ENCODE results near the gene ENDOD1. TPM values are rescaled to one million over a fixed set of nuclear protein-coding genes. Genes with fewer than 3 reads are reported as not detected.

Gene ENDOD1
- total and polyA plus RNA-seq, 2 experiments from 2014 or later = 0.76 to 4.0 TPM

GRCh38 chr11:95074792-95075563 is 14.7 kb upstream of the ENDOD1 start:
- DNase-seq (ENCODE audit: low spot score) = no peak

More at GRCh38 chr11:95074792-95075563, 14.7 kb upstream of the ENDOD1 start:
- Mint-ChIP-seq H3K4me3 (no peak overlapping the region), H3K27me3 (ENCODE audit: insufficient read depth, low read depth, poor library complexity) (peaks cover under 1% of the 10 kb centered on the region), H3K27ac (no peak overlapping the region), H3K4me1 (peaks cover 7% of the 10 kb centered on the region; the same call in 2 of the 3 replicates), H3K9me3 (no peaks in the 10 kb centered on the region; the same call in 2 of the 3 replicates), H3K36me3 (ENCODE audit: low read depth) (peaks cover 6% of the 10 kb centered on the region; the same call in 1 of the 3 replicates)
- no peaks in the 10 kb centered on the region for H3K4me1 ChIP-seq (ENCODE audit: insufficient read depth)
- no peak overlapping the region for H2AFZ ChIP-seq
- H3K79me2 ChIP-seq (replicated peaks; ENCODE audit: insufficient read depth) = no peaks in the 10 kb centered on the region
- no peak overlapping the region for H3K27ac ChIP-seq (ENCODE audit: low read depth)
- no peak overlapping the region for H3K4me2 ChIP-seq
- H3K36me3 ChIP-seq (ENCODE audit: insufficient read depth) = no peaks in the 10 kb centered on the region
- no peaks in the 10 kb centered on the region for H3K27me3 ChIP-seq (ENCODE audit: insufficient read depth)
- H4K20me1 ChIP-seq (replicated peaks; ENCODE audit: insufficient read depth) = no peaks in the 10 kb centered on the region
- no peak overlapping the region for H3K4me3 ChIP-seq
- 0 out of 2 replicates have a peak, but pooled peaks cover 3% of the 10 kb centered on the region for H3K9me2 ChIP-seq (ENCODE audit: insufficient read depth)
- ATAC-seq = no peak
- H3F3A ChIP-seq (replicated peaks; ENCODE audit: low read depth) = no peaks in the 10 kb centered on the region
- TF ChIP-seq POLR2AphosphoS5 (IDR thresholded peaks at IDR 0.05; ENCODE audit: low read depth) (no peak), CREB1 (CRISPR knock-in tag; IDR thresholded peaks at IDR 0.05; ENCODE audit: low read depth) (no peak), EZH2 (IDR thresholded peaks at IDR 0.05; ENCODE audit: low read depth, unreplicated experiment) (no peak), ZNF331 (CRISPR knock-in tag; IDR thresholded peaks at IDR 0.05; ENCODE audit: low read depth) (no peak), EZH2phosphoT487 (IDR thresholded peaks at IDR 0.05; ENCODE audit: unreplicated experiment) (no peak), ZNF114 (CRISPR knock-in tag; IDR thresholded peaks at IDR 0.05) (no peak), STAT1 (IDR thresholded peaks at IDR 0.05; ENCODE audit: unreplicated experiment) (no peak), NANOG (IDR thresholded peaks at IDR 0.05; ENCODE audit: borderline replicate concordance) (no peak), JUNB (IDR thresholded peaks at IDR 0.05; ENCODE audit: unreplicated experiment) (no peak), REST (IDR thresholded peaks at IDR 0.05; ENCODE audit: unreplicated experiment) (no peak)
- TF ChIP-seq, protein P1, sequence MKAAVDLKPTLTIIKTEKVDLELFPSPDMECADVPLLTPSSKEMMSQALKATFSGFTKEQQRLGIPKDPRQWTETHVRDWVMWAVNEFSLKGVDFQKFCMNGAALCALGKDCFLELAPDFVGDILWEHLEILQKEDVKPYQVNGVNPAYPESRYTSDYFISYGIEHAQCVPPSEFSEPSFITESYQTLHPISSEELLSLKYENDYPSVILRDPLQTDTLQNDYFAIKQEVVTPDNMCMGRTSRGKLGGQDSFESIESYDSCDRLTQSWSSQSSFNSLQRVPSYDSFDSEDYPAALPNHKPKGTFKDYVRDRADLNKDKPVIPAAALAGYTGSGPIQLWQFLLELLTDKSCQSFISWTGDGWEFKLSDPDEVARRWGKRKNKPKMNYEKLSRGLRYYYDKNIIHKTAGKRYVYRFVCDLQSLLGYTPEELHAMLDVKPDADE (IDR thresholded peaks at IDR 0.05) = no peak
- TF ChIP-seq, protein P2, sequence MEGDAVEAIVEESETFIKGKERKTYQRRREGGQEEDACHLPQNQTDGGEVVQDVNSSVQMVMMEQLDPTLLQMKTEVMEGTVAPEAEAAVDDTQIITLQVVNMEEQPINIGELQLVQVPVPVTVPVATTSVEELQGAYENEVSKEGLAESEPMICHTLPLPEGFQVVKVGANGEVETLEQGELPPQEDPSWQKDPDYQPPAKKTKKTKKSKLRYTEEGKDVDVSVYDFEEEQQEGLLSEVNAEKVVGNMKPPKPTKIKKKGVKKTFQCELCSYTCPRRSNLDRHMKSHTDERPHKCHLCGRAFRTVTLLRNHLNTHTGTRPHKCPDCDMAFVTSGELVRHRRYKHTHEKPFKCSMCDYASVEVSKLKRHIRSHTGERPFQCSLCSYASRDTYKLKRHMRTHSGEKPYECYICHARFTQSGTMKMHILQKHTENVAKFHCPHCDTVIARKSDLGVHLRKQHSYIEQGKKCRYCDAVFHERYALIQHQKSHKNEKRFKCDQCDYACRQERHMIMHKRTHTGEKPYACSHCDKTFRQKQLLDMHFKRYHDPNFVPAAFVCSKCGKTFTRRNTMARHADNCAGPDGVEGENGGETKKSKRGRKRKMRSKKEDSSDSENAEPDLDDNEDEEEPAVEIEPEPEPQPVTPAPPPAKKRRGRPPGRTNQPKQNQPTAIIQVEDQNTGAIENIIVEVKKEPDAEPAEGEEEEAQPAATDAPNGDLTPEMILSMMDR (conservative IDR thresholded peaks at IDR 0.05; ENCODE audit: low read depth in 2 of 2) = no peak
- TF ChIP-seq, protein P3, sequence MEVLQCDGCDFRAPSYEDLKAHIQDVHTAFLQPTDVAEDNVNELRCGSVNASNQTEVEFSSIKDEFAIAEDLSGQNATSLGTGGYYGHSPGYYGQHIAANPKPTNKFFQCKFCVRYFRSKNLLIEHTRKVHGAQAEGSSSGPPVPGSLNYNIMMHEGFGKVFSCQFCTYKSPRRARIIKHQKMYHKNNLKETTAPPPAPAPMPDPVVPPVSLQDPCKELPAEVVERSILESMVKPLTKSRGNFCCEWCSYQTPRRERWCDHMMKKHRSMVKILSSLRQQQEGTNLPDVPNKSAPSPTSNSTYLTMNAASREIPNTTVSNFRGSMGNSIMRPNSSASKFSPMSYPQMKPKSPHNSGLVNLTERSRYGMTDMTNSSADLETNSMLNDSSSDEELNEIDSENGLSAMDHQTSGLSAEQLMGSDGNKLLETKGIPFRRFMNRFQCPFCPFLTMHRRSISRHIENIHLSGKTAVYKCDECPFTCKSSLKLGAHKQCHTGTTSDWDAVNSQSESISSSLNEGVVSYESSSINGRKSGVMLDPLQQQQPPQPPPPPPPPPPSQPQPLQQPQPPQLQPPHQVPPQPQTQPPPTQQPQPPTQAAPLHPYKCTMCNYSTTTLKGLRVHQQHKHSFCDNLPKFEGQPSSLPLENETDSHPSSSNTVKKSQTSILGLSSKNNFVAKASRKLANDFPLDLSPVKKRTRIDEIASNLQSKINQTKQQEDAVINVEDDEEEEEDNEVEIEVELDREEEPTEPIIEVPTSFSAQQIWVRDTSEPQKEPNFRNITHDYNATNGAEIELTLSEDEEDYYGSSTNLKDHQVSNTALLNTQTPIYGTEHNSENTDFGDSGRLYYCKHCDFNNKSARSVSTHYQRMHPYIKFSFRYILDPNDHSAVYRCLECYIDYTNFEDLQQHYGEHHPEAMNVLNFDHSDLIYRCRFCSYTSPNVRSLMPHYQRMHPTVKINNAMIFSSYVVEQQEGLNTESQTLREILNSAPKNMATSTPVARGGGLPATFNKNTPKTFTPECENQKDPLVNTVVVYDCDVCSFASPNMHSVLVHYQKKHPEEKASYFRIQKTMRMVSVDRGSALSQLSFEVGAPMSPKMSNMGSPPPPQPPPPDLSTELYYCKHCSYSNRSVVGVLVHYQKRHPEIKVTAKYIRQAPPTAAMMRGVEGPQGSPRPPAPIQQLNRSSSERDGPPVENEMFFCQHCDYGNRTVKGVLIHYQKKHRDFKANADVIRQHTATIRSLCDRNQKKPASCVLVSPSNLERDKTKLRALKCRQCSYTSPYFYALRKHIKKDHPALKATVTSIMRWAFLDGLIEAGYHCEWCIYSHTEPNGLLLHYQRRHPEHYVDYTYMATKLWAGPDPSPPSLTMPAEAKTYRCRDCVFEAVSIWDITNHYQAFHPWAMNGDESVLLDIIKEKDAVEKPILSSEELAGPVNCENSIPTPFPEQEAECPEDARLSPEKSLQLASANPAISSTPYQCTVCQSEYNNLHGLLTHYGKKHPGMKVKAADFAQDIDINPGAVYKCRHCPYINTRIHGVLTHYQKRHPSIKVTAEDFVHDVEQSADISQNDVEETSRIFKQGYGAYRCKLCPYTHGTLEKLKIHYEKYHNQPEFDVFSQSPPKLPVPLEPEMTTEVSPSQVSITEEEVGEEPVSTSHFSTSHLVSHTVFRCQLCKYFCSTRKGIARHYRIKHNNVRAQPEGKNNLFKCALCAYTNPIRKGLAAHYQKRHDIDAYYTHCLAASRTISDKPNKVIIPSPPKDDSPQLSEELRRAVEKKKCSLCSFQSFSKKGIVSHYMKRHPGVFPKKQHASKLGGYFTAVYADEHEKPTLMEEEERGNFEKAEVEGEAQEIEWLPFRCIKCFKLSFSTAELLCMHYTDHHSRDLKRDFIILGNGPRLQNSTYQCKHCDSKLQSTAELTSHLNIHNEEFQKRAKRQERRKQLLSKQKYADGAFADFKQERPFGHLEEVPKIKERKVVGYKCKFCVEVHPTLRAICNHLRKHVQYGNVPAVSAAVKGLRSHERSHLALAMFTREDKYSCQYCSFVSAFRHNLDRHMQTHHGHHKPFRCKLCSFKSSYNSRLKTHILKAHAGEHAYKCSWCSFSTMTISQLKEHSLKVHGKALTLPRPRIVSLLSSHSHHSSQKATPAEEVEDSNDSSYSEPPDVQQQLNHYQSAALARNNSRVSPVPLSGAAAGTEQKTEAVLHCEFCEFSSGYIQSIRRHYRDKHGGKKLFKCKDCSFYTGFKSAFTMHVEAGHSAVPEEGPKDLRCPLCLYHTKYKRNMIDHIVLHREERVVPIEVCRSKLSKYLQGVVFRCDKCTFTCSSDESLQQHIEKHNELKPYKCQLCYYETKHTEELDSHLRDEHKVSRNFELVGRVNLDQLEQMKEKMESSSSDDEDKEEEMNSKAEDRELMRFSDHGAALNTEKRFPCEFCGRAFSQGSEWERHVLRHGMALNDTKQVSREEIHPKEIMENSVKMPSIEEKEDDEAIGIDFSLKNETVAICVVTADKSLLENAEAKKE (CRISPR knock-in tag; IDR thresholded peaks at IDR 0.05) = no peak
